GM21576 (cell line): Measurements from ENCODE around the gene ANKZF1.
A peak's percentile ranks its signal among the peaks of the same experiment; 100 is the strongest.
"Not testable (repeated sequence)": the region's sequence is repeated elsewhere in the genome, so short reads cannot be mapped to it uniquely, and the experiment has no call there.

ENCODE experiments used
- ATAC-seq: cut with Tn5 transposase; IDR thresholded peaks from one replicate; pipeline ENCODE4 v1.9.1; 2021; ENCODE audit warnings: mild to moderate bottlenecking, moderate library complexity; ENCODE audit not compliant: unreplicated experiment

The ANKZF1 gene, protein sequence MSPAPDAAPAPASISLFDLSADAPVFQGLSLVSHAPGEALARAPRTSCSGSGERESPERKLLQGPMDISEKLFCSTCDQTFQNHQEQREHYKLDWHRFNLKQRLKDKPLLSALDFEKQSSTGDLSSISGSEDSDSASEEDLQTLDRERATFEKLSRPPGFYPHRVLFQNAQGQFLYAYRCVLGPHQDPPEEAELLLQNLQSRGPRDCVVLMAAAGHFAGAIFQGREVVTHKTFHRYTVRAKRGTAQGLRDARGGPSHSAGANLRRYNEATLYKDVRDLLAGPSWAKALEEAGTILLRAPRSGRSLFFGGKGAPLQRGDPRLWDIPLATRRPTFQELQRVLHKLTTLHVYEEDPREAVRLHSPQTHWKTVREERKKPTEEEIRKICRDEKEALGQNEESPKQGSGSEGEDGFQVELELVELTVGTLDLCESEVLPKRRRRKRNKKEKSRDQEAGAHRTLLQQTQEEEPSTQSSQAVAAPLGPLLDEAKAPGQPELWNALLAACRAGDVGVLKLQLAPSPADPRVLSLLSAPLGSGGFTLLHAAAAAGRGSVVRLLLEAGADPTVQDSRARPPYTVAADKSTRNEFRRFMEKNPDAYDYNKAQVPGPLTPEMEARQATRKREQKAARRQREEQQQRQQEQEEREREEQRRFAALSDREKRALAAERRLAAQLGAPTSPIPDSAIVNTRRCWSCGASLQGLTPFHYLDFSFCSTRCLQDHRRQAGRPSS

GRCh38 chr2:219229305-219230058 is at the start of gene ANKZF1, which contains the start of gene ATG9A:
ANKZF1 (plus strand) TSS chr2:219229806; CDS start chr2:219230258, 452 bp downstream.
ATG9A (minus strand) TSS chr2:219229636; CDS start chr2:219228024, 1,612 bp downstream.
- peak; percentile 98 for ATAC-seq

DNA sequence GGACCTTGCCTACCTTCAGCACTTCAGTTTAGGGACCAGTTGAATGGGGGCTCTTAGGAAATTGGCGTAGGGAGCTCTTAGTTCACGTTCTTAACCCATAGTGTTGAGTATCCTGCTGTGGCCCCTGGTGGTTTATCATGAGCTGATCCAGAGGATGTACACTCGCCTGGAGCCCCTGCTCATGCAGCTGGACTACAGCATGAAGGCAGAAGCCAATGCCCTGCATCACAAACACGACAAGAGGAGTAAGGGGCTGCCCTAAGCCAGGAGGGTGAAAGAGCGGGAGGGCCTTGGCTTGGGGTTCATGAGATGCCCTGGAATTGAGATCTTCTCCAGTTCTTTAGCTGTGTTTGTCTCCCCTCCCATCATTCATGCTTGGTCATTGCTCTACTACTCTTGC is 48.6 kb upstream of the ANKZF1 start:
- ATAC-seq: no peak

GRCh38 chr2:219181531-219181930 is 48.1 kb upstream of the ANKZF1 start:
- no peak for ATAC-seq

DNA sequence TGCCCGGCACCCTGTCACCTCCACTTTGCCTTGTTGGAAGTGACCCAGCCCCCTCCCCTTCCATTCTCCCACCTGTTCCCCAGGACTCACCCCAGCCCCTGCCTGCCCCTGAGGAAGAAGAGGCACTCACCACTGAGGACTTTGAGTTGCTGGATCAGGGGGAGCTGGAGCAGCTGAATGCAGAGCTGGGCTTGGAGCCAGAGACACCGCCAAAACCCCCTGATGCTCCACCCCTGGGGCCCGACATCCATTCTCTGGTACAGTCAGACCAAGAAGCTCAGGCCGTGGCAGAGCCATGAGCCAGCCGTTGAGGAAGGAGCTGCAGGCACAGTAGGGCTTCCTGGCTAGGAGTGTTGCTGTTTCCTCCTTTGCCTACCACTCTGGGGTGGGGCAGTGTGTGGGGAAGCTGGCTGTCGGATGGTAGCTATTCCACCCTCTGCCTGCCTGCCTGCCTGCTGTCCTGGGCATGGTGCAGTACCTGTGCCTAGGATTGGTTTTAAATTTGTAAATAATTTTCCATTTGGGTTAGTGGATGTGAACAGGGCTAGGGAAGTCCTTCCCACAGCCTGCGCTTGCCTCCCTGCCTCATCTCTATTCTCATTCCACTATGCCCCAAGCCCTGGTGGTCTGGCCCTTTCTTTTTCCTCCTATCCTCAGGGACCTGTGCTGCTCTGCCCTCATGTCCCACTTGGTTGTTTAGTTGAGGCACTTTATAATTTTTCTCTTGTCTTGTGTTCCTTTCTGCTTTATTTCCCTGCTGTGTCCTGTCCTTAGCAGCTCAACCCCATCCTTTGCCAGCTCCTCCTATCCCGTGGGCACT is 47.1 kb upstream of the ANKZF1 start:
- ATAC-seq: no peak

DNA sequence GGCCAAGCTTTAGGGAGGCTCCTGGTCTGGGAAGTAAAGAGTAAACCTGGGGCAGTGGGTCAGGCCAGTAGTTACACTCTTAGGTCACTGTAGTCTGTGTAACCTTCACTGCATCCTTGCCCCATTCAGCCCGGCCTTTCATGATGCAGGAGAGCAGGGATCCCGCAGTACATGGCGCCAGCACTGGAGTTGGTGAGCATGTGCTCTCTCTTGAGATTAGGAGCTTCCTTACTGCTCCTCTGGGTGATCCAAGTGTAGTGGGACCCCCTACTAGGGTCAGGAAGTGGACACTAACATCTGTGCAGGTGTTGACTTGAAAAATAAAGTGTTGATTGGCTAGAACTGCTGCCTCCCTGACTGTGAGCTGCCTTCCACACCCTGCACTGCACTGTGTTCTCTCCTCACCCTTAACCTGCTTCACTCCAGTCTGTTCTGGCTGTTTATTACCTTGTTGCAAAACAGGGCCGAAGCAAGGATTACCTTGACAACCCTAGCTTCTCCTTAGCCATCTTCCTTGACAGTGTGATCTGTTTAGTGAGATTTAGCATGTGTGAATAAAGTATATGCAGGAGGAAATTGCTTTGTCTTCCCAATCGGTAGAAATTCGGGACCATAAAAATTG is 46.3 kb upstream of the ANKZF1 start:
- no peak for ATAC-seq

DNA sequence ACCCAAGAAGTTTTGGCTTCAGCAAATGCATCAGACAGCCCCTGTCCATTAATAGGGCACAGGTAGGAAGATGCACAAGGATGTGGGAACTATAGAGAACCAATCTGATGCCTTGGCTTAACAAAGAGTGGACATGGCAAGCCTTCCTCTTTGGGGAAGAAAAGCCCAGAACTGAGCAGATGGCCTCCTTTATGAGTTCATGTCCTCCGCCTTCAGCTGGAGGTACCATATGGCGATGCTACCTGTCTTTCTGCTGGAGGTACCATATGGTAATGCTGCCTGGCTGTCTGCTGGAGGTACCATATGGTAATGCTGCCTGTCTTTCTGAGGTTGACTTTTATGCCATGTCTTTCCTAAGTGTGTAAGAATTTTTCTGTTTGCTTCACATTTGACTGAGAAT is 45.5 kb upstream of the ANKZF1 start:
- ATAC-seq: no peak

DNA sequence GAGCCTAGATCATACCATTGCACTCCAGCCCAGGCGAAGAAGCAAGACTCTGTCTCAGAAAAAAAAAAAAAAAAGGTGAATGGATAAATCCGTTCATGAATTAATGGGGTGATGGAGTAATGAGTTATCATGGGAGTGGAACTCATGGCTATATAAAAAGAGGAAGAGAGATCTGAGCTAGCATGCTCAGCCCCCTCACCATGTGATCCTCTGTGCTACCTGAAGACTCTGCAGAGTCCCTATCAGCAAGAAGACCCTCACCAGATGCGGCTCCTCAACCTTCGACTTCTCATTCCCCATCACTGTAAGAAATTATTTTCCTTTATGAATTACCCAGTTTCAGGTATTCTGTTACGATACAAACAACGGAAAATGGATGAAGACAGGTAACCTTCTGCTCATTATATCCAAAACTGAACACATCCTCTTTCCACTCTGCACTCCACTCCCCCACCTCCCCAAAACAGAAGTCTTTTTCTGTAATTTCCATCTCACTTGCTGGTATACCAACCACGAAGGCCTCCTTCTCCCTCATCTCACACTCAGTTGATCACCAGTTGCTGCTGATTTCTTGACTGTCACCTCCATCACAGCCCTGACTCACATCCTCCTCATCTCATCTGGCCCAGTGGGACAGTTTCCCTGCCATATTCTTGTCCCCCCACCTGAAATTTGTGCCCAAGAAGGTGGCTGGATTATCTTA is 42.7 kb upstream of the ANKZF1 start:
- ATAC-seq: no peak

DNA sequence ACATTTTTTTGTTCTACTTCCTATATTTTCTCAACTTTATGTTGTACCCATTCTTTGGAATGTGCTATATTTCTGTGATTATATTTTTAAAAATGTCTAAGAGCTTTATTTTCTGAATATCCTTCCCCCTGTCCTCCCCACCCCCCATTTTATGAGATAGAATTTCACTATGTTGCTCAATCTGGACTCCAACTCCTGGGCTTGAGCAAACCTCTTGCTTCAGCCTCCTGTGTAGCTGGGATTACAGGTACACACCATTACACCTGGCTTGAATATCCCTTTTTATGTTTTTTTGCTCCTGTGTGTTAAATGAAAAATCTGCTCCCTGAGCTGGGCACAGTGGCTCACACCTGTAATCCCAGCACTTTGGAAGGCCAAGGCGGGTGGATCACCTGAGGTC is 32.2 kb upstream of the ANKZF1 start:
- ATAC-seq: no peak

GRCh38 chr2:219198974-219199373 is 30.6 kb upstream of the ANKZF1 start:
- no peak for ATAC-seq

- ATAC-seq: no peak
These were observed 30.0 kb upstream of the ANKZF1 start for GRCh38 chr2:219199470-219200211.

DNA sequence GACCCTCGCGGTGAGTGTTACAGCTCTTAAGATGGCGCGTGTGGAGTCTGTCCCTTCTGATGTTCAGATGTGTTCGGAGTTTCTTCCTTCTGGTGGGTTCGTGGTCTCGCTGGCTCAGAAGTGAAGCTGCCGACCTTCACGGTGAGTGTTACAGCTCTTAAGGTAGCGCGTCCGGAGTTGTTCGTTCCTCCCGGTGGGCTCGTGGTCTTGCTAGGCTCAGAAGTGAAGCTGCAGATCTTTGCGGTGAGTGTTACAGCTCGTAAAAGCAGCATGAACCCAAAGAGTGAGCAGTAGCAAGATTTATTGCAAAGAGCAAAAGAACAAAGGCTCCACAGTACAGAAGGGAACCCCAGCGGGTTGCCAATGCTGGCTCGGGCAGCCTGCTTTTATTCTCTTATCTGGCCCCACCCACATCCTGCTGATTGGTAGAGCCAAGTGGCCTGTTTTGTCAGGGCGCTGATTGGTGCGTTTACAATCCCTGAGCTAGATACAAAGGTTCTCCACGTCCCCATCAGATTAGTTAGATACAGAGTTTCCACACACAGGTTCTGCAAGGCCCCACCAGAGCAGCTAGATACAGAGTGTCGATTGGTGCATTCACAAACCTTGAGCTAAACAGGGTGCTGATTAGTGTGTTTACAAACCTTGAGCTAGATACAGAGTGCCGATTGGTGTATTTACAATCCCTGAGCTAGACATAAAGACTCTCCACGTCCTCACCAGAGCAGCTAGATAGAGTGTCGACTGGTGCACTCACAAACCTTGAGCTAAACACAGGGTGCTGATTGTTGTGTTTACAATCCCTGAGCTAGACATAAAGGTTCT is 28.9 kb upstream of the ANKZF1 start:
- ATAC-seq: not testable (repeated sequence)

DNA sequence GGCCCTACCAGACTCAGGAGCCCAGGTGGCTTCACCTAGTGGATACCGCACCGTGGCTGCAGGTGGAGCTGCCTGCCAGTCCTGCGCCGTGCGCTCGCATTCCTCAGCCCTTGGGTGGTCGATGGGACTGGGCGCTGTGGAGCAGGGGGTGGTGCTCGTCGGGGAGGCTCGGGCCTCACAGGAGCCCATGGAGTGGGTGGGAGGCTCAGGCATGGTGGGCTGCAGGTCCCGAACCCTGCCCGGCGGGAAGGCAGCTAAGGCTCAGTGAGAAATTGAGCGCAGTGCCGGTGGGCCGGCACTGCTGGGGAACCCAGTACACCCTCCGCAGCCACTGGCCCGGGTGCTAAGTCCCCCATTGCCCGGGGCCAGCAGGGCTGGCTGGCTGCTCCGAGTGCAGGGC is 28.3 kb upstream of the ANKZF1 start:
- not testable (repeated sequence) for ATAC-seq

DNA sequence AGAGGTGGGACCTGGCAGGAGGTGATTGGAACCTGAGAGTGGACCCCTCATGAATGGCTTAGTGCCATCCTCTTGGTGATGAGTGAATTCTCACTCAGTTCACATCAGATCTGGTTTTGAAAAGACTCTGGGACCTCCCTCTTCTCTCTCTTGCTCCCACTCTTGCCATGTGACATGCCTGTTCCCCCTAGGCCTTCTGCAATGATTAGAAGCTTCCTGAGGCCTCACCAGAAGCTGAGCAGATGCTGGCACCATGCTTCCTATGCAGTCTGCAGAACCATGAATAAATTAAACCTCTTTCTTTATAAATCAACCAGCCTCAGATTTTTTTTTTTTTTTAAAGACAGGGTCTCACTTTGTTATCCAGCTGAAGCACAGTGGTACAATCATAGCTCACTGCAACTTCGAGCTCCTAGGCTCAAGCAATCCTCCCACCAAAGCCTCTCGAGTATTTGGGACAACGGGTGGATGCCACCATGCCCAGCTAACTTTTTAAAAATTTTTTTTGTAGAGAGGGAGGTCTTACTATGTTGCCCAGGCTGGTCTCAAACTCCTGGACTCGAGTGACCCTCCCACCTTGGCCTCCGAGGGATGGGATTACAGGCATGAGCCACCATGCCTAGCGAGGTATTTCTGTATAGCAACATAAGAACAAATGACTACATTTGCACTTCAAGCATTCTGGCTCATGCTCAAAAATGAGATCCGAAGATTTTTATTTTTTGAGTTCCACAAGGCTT is 25.0 kb upstream of the ANKZF1 start:
- ATAC-seq: no peak

DNA sequence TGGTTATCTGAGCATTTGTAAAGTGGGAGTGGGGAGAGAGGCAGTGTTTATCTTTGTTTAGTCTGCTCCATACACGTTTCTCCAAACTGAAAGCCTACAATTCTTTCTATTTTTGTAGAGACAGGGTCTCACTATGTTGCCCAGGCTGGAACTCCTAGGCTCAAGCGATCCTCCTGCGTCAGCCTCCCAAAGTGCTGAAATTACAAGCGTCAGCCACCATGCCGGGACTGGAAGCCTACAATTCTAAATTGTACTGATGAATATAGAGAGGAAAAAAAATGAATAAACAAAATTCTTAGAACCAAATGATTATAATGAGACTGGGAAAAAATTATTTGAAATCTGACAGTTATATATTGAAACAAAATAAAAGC is 24.5 kb upstream of the ANKZF1 start:
- no peak for ATAC-seq

- no peak for ATAC-seq
These were observed 23.7 kb upstream of the ANKZF1 start for GRCh38 chr2:219205981-219206327.

GRCh38 chr2:219206328-219207133 is 23.1 kb upstream of the ANKZF1 start, which contains the start of gene ZFAND2B:
ZFAND2B (plus strand) TSS chr2:219206782; CDS start chr2:219206988, 206 bp downstream.
- peak; percentile 98 for ATAC-seq
